Measurements from ENCODE around the gene MAP3K6. TPM values are rescaled to one million over a fixed set of nuclear protein-coding genes. Genes with fewer than 3 reads are reported as not detected.

The MAP3K6 gene
- total RNA-seq, 1 donor from 2014 or later = 45.2 TPM

GRCh38 chr1:27358928-27359313, 7.8 kb downstream of the MAP3K6 start:
- H3K9me3 ChIP-seq (replicated peaks) = no peaks in the 10 kb centered on the region
- no peaks in the 10 kb centered on the region for H3K27me3 ChIP-seq (ENCODE audit: low read depth)
- TF ChIP-seq, protein P1, sequence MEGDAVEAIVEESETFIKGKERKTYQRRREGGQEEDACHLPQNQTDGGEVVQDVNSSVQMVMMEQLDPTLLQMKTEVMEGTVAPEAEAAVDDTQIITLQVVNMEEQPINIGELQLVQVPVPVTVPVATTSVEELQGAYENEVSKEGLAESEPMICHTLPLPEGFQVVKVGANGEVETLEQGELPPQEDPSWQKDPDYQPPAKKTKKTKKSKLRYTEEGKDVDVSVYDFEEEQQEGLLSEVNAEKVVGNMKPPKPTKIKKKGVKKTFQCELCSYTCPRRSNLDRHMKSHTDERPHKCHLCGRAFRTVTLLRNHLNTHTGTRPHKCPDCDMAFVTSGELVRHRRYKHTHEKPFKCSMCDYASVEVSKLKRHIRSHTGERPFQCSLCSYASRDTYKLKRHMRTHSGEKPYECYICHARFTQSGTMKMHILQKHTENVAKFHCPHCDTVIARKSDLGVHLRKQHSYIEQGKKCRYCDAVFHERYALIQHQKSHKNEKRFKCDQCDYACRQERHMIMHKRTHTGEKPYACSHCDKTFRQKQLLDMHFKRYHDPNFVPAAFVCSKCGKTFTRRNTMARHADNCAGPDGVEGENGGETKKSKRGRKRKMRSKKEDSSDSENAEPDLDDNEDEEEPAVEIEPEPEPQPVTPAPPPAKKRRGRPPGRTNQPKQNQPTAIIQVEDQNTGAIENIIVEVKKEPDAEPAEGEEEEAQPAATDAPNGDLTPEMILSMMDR (IDR thresholded peaks at IDR 0.05; ENCODE audit: borderline replicate concordance) = no peak
- H3K4me1 ChIP-seq = peaks cover 40% of the 10 kb centered on the region
- peaks cover 100% of the 10 kb centered on the region for H3K36me3 ChIP-seq
- no peak overlapping the region for H3K4me3 ChIP-seq
- intact Hi-C loops (cut with micrococcal nuclease) = no loop called here
- no peak for DNase-seq
- H3K27ac ChIP-seq (replicated peaks) = no peak overlapping the region

DNA sequence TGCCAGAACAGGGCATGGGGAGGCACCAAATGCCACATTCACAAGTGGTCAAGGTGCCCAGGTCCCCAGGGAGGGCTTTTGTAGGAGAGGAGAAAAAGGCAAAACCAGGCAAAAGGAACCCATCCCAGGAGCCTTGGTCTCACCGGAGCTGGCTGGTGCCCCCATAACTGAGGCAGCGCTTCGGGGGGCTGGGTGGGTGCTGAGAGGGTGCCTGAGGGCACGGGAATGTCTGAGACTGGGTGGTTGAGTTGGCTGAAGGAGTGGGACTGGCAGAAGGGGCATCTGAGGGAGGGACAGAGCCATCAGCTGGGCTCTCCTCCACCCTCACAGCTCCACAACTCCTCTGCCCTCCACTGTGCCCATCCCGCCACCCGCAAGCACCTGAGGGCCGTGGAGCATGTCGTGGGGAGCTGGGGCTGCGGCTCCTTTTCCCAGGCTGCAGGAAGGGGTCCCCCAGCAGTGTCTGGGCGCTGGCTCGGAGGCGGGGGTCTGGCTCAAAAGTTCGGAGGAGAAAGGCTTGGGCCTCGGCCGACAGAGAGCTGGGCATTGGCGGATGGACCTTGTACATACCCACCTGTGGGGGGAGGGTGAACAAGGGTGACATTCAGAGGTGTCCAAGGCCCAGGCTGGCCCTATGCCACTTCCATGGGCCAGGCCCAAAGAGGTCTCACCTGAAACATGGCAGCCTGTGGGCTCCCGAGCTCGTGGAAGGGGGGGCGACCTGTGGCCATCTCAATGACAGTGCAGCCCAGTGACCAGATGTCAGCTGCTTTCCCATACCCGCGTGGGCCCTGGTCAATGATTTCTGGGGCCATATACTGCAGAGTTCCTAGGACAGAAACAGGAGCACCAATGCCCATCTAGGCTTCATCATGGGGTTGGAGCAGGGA, 8.5 kb downstream of the MAP3K6 start:
- no peak for DNase-seq
- Histone ChIP-seq H3K4me1 (peaks cover 33% of the 10 kb centered on the region), H3K9me3 (replicated peaks) (no peaks in the 10 kb centered on the region), H3K27me3 (ENCODE audit: low read depth) (no peaks in the 10 kb centered on the region), H3K36me3 (peaks cover 100% of the 10 kb centered on the region), H3K4me3 (no peak overlapping the region), H3K27ac (replicated peaks) (no peak overlapping the region)
- TF ChIP-seq, protein P1 (IDR thresholded peaks at IDR 0.05; ENCODE audit: borderline replicate concordance) = no peak
- intact Hi-C loops (cut with micrococcal nuclease) = no loop called here

DNA sequence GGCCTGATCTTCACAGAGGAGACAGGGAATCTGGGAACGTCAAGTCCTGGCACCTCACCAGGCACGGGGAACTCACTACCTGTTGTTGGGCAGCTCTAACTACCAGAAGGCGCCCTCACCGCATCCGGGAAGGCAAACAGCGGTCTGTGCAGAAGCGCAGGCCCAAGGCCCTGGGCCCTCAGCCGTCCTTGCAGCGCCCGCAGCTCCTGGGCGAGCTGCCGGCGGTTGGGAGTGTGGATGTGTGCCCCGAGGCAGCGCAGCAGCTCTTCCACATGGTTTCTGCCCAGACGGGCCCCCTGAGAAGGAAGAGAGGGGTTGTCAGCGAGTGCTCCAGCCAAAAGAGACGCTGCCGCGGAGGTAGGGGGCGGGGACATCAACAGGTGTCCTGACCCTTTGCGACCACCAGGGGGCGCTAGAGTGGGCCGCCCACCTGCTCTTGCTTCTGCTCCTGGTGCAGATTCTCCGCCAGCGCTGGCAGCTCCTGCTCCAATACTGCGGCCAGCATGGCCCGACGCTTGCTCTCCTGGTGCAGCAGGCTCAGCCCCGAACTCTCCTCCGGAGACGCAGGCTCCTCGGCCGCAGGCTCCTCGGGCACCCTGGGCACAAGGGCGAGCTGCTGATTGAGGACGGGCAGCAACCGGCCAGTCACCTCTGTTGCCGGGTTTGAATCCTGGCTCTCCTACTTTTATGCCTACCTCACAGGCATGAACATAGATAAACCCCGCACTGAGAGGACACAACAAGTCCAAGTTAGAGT, 9.3 kb downstream of the MAP3K6 start:
- peaks cover 32% of the 10 kb centered on the region for H3K4me1 ChIP-seq
- TF ChIP-seq, protein P1 (IDR thresholded peaks at IDR 0.05; ENCODE audit: borderline replicate concordance) = peak; percentile 98
- no peaks in the 10 kb centered on the region for H3K27me3 ChIP-seq (ENCODE audit: low read depth)
- peaks cover 96% of the 10 kb centered on the region for H3K36me3 ChIP-seq
- no peak overlapping the region for H3K4me3 ChIP-seq
- intact Hi-C loops (cut with micrococcal nuclease) = no loop called here
- no peaks in the 10 kb centered on the region for H3K9me3 ChIP-seq (replicated peaks)
- H3K27ac ChIP-seq (replicated peaks) = peak overlapping the region; percentile 15
- DNase-seq = peak; percentile 76

- H3K4me3 ChIP-seq = no peak overlapping the region
Observed at GRCh38 chr1:27356619-27357280, 10.0 kb downstream of the MAP3K6 start.

DNA sequence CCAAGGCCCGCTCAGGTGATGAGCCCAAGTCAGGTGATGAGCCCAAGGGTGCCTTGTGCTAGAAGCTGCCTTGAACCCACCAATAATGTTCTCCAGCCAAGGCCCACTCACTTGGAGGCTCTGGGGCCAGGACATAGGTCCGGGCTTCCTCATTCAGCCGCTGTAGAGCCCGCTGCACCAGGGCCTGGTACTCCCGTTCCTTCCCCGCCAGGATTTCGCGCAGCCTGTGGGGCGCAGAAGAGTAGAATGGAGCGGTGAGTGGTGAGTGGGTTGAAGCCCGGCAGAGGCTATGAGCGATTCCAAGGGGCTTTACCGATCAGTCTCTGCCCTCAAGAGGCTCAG, 10.5 kb downstream of the MAP3K6 start:
- H3K9me3 ChIP-seq (replicated peaks) = no peaks in the 10 kb centered on the region
- H3K36me3 ChIP-seq = peaks cover 84% of the 10 kb centered on the region
- DNase-seq = no peak
- H3K4me3 ChIP-seq = no peak overlapping the region
- H3K27ac ChIP-seq (replicated peaks) = no peak overlapping the region
- TF ChIP-seq, protein P1 (IDR thresholded peaks at IDR 0.05; ENCODE audit: borderline replicate concordance) = no peak
- peaks cover 38% of the 10 kb centered on the region for H3K4me1 ChIP-seq
- intact Hi-C loops (cut with micrococcal nuclease) = no loop called here
- H3K27me3 ChIP-seq (ENCODE audit: low read depth) = no peaks in the 10 kb centered on the region

More at GRCh38 chr1:27356619-27357280, 10.0 kb downstream of the MAP3K6 start:
- DNase-seq = no peak
- intact Hi-C loops (cut with micrococcal nuclease) = no loop called here
- peaks cover 89% of the 10 kb centered on the region for H3K36me3 ChIP-seq
- H3K27ac ChIP-seq (replicated peaks) = no peak overlapping the region
- TF ChIP-seq, protein P1 (IDR thresholded peaks at IDR 0.05; ENCODE audit: borderline replicate concordance) = no peak
- H3K27me3 ChIP-seq (ENCODE audit: low read depth) = no peaks in the 10 kb centered on the region
- H3K4me1 ChIP-seq = peaks cover 33% of the 10 kb centered on the region
- H3K9me3 ChIP-seq (replicated peaks) = no peaks in the 10 kb centered on the region

Data from left ventricle myocardium inferior (tissue), 1 donor.